ENCODE results near the gene TBC1D24.

The TBC1D24 gene

DNA sequence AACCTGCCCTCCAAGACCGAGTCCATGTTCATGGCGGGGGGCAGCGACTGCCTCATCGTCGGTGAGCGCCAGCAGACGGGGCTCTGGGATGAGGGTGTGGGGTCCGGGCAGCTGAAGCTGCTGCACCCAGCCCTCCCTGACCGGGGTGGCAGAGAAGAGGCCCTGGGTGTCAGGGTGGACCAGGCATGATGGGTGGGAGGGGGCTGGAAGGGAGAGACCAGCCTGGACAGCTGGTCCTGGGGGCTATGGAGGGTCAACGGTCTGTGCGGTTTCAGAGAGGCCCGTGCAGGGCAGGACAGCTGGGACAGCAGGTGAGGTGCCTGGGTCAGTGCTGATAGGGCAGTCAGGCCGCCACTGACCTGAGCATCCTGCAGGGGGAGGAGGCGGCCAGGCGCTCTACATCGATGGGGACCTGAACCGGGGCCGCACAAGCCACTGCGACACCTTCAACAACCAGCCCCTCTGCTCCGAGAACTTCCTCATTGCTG, 25.5 kb downstream of the TBC1D24 start:
- no peak for DNase-seq

DNA sequence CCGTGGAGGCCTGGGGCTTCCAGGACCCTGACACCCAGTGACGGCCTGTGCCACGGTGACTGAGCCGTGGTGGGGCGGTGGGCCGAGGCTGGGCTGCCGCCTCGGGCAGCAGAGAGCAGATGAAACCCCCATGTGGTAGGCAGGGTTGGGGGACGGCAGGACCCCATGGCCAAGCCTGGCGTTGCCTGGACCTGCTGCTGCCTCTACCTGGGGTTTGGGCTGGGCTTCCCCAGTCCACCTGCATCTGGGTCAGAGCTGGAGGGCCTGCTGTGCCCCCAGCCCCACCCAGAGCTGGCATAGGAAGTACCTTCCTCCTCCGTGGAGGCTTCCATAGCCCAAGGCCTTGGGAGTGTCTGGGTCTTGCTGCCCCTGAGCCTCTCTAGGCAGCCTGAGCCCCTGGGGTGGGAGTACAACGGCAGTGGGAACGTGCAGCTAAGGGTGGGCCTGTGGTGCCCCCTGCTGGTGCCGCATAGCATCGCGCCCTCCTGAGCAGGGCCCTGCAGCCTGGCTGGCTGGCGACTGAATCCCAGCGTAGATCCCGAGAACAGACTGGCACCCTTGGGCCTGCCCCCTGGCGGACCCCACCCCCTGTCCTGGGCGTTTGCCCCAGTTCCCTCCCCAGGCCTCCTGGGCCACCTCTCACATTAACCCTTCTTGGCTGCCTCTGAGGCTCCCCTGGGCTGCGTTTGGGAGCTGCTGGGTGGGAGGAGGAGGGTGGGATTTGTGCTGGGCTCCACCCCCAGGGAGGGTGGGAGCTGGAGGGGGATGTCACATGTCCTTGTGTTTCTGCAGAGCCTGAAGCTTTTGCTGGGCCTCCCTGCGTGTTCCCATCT, 26.2 kb downstream of the TBC1D24 start:
- peak; percentile 76 for DNase-seq

DNA sequence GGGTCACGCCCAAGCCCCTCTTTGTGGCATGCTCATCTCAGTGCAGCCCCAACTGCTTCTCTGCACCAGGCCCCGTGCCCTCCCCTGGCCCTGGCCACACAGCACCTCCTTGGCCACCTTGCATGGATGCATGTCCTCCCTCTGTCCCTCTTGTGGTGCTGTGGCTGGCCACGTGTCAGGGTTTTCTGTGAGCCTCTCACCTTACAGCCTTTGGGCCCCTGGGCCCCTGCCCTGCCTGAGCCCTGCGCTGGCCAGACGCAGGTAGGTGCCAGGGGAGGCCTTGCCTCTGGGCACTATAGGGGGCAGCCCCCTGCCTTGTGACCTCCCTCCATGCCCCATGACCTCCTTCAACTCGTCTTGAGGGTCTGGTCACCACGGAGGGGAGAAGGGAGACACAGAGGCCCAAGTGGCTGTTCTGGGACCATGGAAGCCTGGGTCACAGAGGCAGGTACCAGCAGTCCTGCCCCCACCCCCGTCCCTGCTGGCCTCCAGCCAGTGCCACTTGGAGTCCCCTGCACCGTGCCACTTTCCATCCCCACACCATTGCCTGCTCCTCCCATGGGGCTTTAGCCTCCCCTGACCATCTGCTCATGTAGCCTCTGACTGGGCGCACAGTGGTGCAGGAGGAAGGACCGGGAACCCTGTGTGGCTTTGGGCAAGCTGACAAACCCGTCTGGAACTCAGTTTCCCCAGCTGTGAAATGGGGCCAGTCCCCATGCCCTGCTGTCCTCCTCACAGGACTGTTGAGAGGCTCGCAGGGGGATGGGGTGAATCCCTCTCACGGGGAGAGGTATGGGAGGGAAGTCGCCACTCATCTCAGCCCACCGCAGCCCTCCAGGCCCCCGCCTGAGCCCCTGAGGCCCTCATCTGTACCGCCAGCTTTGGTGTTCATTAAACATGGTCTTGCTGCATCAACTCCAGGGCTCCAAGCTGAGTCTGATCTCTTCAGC, 27.3 kb downstream of the TBC1D24 start:
- no peak for DNase-seq

DNA sequence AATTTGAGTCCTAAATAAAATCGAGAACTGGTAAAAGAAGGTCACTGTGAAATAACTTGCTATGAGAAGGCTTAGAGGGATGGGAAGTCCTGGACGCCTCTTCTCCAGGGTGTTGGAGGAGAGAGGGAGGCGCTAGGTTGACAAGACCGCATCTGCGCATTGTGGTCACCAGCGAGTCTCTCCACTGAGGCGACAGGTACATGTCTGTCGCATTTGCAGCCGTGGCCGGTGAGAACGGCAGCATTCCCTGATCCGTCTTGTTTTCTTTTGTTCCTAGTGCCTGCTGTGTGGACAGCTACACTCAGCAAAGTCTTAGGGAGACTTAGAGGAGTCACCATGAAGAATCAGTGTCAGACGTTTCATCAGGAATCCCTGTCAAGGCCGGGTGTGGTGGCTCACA, 30.8 kb downstream of the TBC1D24 start:
- no peak for DNase-seq

DNA sequence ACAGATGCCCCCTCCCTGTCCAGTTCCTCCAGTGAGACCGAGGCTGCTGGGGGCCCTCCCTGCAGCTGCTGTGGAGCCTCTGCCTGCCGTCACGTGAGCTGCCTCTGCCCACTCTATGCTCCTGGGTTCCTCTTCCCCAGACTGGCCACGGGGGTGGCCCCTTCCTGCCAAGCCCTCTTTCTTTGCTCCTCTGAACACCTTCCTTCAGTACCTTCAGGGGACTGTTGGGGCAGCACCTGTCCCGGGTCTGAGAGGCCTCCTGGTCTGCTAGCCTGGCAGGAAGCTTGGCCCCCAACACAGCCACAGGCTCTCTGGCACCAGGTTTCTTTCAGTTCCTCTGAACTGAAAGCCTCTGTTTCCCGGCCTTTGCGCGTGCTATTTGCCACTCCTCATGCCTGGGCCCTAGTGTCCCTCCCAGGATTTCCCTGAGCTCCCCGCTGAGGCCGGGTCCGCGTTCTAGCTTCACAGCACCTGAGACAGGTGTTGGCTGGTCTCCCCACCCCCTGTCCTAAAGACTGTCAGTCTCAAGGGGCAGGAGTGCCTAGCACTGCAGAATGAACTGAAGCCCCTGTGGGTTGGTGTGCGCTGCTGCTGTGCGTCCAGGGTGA, 32.2 kb downstream of the TBC1D24 start:
- DNase-seq, result no peak

DNA sequence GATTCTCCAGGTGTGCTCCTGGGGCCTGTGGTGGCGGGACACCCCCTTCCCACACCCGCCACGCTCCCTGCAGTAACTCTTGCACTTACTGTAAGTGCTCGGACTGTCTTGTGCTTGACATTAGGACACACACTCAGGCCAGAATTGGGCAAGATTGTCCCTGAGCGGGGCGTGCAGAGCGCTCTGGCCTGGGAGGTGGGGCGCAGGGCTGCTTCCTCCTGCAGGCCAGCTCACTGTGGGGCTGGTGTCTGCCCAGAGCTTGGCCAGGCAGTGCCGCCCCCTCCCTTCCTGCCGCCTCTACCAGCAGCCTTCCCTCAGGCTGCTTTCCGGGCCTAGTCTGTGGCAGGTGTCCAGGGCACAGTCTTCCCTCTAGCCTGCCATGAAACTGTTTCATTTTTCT, 32.7 kb downstream of the TBC1D24 start:
- DNase-seq, result no peak

DNA sequence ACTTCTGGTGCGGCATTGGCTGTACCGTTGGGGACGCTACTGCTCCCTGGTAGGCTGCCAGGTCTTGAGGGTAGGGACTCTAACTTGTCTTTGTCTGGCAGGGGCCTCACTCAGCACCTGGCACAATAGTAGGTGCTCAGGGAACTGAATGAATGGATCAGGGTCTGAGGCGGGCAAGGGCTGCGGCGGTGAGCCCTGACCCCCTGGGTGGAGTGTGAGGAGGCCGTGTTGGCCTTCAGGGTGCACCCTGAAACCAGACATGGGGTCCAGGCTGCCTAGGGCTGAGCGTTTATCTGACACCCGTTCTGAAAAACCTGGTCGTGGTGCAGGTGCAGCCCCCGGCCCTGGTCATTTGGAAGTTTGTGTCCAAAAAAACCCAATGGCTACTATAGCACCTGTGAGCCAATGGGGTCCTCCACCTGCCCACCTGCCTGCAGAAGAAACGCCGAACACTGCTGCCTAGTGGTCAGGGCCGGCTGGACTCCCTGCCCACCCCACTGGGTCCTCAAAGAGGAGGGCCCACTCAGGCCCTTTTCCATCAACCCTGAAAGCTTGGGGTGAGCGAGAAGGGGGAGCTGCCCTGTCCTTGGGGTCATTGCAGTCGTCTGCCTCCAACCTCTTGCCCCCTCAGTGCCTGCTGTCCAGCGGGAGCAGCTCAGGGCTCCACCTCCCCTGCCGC, 33.9 kb downstream of the TBC1D24 start:
- DNase-seq, result no peak

DNA sequence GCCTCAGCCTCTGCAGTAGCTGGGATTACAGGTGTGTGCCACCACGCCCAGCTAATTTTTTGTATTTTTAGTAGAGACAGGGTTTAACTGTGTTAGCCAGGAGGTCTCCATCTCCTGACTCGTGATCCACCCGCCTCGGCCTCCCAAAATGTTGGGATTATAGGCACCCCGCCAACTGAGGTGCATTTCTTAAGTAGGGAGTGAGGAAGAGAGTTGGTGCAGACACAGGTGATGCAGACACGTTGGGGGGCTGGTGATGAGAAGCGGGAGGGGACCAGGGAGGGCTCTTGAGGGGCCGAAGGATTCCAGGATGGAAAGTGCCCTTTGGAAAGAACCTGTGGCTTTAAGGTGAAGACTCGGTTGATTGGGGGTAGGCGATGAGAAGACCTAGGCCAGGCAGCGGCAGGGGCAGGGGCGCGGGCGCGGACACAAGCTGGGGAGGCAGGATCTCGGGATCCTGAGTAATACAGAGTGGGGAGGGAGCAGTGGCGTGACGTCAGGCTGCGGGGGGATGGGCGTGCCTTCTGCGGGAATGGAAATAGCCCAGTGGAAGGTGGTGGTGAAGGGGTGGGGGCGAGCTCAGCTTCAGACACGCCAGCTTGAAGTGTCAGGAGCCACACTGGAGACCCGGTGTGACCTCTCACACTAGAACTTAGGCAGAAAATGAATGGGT, 36.3 kb downstream of the TBC1D24 start:
- DNase-seq, result no peak

DNA sequence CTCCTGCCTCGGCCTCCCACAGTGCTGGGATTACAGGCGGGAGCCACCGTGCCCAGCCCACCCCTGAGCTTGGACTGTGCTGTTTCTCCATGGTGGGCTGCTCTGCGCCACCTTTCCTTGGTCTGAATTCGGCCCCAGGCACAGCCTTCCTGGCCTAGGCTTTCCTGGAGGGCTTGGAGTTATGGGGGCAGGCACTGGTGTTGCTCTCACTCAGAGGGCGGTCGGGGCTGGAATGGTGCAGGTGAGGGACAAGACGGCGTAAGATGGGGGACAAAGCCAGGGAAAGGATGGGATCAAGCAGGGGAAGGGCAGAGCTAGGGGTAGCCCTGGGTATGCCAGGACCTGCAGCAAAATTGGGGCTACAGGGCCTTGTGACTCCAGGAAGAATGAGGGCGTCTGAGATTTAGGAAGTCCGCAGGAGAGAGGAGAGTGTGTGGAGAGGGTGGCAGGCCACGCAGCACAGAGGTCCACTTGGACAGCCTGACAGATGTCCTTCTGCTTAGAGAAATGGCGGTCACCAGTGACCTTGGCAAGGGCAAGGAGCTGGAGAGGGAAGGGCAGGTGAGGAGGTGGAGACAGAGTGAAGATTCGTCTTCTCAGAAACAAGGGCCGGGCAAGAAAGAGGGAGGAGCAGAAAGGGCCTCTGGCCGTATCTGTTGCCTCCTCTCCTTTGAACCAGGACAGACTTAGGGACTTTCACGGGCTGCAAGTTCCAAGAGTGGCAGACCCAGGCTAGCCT, 37.2 kb downstream of the TBC1D24 start:
- DNase-seq, result no peak

DNA sequence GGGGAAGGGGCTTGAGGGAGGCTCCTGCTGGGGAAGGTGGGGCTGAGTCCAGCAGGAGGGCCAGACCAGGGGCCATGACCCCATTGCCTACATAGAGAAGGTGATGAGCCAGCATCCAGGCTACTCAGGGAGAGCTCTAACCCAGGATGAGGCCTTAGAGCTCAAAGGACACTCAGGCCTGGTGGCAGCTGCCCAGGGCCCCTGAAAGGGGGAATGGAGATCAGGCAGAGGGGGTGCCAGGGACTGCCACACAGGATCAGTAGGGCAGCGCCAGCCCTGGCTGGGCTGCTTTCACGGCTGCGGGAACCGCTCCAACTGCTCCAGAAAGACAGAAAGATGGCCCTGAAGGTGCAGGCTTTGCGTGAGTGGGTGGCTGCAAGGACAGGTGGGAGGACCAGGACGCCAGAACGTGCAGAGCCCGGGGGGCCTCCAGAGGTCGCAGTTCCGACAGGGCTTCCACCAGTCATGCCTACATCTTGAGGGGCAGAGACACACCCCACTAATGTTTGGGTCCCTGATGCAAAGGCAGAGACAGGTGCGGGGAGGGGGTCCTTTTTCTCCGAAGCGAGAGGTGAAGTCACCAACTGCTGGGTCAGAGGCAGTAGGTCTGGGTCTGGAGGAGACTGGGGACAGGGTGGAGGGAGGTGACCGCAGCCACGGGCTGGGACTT, 37.9 kb downstream of the TBC1D24 start:
- DNase-seq, result no peak

DNA sequence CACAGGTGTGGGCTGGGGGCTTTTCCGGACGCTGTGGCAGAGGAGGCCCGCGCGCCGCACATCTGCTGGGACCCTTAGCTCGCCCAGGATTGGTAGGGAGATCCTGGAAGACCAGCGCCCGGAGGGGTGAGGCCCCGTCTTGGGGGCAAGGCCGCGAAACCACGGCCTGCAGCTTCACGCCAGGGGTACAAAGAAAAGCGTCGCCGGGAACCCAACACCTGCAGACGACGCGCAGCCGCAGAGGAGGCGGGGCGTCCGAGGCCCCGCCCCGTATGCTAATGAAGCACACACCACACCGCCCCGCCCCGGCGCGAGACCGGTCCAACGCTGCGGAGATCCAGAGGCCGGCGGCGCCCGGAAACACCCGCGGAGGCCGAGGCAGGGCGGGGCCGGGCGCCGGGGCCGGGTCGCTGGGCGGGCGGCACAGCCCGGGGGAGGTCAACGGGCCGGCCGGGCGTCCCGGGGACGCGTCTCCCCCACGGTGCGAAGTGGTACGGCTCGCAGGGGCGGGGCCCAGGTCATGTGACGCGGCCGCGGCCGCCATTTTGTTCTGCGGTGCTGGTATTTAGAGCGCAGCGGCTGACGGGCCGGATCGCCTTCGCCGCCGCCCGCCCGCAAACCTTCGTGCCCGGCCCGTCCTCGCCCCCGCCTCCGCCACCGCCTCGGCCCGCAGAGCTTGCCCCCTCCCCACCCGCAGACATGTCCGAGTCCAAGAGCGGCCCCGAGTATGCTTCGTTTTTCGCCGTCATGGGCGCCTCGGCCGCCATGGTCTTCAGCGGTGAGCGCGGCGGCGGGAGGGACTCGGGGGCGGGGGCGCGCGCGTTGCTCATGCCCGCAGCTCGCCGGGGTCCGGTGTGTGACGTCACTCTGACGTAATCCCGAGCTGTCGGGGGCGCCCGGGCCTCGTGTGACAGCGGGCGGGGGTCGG, 38.7 kb downstream of the TBC1D24 start, which contains the start of gene ATP6V0C:
Gene ATP6V0C (plus strand): TSS at position 548 of the 928 bp plus-strand sequence. CDS start 152 bp downstream, at position 700.
- peak; percentile 87 for DNase-seq

DNA sequence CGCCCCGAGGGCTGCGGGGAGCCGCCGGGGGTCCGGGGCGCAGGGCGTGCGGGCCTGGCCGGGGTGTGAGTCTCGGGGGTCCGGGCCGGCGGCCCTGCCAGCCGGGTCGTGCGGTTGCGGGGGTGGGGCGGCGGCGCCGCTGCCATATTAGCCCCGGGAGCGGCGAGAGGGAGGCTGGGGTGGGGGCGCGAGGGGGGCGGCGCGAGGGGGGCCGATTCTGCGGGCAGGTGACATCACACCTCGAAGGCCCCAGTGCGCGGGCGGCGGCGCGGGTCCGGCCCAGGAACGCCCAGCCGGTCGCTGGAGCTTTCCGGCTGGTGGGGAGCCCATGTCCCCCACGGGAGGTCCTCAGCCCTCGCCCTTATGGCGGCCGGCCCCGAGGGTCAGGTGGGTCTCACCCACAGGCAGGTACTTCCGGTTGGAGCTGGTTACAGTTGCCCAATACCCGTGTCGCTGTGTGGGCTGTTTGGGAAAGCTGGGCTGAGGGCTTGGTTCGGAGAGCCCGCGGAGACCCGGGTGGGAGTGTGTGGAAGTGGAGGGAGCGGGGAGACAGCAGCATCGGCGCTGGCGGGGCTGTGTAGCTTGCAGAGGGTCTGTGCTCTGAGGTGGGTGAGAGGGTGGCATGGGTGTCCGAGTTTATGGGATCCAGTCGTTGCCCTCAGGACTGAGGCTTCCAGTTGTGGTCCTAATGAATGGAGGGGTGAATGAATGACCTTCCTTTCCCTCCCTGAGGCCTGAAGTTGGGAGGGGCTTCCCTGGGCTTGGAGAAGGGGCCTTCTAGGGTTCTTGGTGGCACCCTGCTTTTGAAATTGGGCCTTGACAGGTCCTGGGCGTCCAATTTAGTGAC, 39.6 kb downstream of the TBC1D24 start:
- peak; percentile 44 for DNase-seq

DNA sequence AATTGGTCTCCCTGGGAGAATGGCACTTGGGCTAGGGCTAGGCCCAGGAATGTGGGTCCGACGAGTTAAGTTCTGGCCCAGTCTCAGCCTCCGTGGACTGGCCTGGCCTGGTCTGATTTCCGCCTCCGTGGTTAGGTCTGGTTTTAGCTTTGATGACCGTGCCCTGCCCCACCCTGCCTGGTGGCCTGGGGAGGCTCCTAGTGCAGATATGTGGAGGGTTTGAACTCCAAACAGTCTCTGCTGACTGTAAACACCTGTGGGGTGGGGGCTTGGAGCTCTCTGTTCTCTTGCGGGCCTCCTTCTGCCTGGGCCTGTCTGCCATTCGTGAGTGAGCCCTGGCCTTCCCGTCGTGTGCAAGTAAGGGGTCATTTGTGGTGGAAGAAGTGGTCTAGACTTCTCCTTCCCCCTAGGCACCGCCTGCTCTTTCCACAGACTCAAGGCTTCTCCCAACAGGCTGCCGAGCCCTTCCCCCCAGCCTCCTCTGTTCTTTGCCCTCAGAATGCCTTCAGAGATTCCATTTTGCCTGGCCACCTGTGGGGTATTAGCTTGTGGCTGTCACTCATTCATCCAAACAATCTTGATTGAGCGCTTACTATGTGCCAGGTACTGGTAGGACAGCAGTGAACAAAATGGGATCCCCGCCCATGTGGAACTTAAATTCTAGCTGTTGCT, 40.4 kb downstream of the TBC1D24 start:
- no peak for DNase-seq

DNA sequence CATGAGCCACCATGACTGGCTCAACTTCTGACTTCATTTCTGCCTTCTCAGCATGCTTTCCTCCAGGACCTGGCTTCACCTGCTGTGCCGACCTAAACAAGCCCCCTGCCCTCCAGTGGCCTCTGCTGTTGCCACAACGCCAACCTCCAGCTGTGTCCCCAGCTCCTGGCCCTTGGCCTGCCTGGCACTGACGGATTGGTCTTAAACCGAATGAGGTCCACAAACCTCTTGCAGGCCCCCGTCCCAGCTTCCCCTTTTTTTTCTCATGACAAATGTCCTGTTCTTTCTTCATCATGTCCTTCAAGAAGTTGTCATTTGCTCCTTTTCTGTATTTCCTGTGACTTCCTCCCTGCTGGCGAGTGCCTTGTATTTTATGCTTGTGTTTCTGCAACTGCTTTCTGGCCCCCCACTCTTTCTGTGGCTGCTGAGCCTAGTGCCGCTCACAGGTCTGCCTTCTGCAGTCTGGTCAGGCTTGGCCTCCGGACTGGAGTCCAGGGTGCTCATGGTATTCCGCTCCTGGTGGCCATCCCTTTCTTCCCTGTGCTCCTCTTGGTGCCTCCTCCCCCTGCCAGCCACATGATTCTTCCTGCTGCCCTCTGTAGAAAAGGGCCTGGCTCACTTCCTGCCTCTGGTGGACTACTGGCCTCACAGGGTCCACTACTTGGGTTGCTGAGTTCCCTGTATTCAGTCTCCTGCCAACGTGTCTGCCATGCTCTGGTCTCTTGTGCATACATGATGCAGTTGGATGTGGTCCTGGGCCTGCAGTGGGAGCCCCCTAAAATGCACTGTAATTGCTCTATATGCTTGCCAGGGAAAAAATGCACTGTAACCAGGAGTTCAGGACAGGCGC, 41.7 kb downstream of the TBC1D24 start:
- no peak for DNase-seq

DNA sequence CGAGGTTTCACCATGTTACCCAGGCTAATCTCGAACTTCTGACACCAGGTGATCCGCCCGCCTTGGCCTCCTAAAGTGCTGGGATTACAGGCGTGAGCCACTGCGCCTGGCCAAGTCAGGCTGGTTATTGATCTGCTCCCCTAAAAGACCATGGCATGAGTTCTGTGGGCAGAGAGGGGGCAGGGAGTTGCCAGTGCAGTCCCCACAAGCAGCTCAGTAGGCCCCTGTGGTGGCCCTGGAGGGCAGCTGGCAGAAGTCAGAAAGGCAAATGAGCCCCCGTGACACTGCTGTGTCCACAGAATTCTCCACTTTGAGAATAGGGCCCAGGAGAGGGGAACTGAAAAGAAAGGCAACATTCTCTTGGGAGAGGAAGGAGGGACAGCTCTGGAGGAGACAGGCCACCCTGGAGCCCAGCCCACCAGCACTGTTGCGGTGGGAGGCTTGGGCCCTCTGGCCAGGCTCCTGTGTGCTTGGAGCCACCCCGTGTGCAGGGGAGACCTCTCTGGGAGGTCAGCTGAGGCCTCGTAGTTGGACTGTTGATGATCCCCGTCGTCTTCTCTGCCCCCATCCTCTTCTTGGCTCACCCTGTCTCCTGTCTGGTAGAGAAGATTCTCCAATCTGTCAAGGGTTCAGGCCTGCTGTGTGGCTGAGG, 43.2 kb downstream of the TBC1D24 start:
- DNase-seq, result no peak
